ENCODE measurements around the gene ACCSL.

The ACCSL gene

GRCh38 chr11:44065161-44065661 lies 17.4 kb downstream of the ACCSL start:
- no peak for DNase-seq

DNA sequence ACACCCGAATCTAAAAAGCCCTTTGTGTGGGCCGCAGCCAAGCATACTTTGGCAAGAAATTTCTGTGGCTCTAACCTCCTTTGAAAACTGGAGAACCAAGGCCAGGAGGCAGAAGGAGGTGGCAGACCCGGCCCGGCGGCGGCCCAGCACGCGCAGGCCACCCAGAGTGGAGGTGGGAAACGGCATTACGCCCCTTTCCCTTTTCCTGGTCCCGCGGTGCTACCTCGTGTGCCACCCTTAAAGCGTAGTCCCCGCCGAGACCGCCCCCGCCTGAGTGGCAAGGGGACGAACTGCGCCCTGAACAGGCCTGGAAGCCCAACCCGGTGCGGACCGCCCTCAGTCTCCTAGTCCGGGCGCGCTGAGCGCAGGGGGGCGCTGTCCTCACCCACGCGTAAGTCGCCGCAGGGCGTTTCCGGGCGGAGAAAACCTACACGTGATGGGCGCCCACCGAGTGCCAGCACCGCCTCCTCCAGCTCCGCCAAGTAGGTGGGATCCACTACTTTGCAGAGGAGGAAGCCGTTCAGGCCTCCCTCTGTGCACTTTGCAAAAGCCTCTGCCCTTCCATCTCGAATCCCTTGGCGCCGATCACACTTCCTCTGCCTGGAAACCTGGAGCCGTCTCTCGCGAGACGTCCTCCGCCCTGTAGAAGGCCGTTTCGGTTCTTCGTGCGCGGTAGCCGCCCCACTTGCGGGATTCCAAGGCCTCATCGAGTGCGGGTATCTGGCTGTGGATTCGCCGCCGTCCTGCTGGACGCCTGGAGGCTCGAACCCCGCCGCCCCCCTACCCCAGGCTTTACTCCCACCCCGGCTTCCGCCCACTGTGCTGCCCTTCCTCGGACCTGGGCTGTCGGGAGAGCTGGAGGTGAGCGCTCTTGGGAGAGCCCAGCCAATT lies 18.3 kb downstream of the ACCSL start, which contains the start of gene ACCS:
Gene ACCS, plus strand, starts transcription at position 430 of the 891 bp plus-strand sequence. CDS start 1,358 bp downstream, outside the sequence.
- DNase-seq, result peak; percentile 93 to 94

DNA sequence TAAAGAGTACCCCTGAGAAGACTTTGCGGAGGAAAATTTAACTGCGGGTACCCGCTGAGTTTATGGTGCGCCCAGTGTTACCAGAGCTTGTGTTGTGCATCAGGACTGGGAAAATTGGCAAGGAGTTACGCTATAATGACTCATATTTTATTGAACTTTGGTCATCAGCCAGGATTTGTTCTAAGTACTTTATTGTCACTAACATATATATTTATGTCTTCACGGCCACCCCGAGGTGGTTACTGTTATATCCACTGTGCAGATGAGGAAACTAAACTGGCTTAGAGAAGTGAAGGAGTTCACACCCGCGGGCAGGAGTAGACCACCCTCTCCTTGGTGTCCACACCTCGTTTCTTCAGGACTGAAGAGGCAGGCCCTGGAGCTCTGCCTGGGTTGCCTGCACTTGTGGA lies 19.0 kb downstream of the ACCSL start:
- DNase-seq, result peak; percentile 24 to 33

GRCh38 chr11:44067266-44067665 lies 19.5 kb downstream of the ACCSL start:
- DNase-seq, result peak; percentile 34 to 46

GRCh38 chr11:44068180-44068579 lies 20.4 kb downstream of the ACCSL start:
- DNase-seq, result no peak

- no peak for DNase-seq
These were observed 23.4 kb downstream of the ACCSL start for GRCh38 chr11:44071157-44071556.

GRCh38 chr11:44072757-44073658 lies 25.2 kb downstream of the ACCSL start:
- no peak for DNase-seq

GRCh38 chr11:44078794-44079193 lies 31.0 kb downstream of the ACCSL start:
- DNase-seq, result no peak

DNA sequence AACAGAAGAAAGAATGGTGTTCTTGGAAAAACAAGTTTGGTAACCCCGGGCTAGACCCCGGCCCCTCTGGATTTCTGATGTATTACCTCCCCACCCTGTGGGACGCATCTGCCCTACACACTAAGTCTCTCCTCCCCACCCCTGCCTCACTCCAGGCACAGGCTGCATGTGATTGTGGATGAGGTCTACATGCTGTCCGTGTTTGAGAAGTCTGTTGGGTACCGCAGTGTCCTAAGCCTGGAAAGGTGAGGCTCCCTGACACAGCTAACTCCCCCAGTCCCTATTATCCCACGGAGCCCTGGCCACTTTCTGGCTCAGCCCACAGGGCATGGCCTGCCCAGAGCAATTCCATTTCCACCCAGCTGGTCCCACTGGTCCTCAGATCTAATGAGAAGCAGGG lies 31.6 kb downstream of the ACCSL start:
- no peak for DNase-seq

- no peak for DNase-seq
These were observed 33.2 kb downstream of the ACCSL start for GRCh38 chr11:44080951-44081350.

GRCh38 chr11:44082645-44083044 lies 34.9 kb downstream of the ACCSL start:
- no peak for DNase-seq

- no peak for DNase-seq
These were observed 35.7 kb downstream of the ACCSL start for GRCh38 chr11:44083433-44083832.

- DNase-seq, result no peak
These were observed 36.1 kb downstream of the ACCSL start for GRCh38 chr11:44083906-44084305.

- no peak for DNase-seq
These were observed 37.5 kb downstream of the ACCSL start for GRCh38 chr11:44085330-44085729.

GRCh38 chr11:44088377-44088776 lies 40.6 kb downstream of the ACCSL start:
- DNase-seq, result peak; percentile 24 to 53

- DNase-seq, result no peak
These were observed 41.1 kb downstream of the ACCSL start for GRCh38 chr11:44088871-44089270.

DNA sequence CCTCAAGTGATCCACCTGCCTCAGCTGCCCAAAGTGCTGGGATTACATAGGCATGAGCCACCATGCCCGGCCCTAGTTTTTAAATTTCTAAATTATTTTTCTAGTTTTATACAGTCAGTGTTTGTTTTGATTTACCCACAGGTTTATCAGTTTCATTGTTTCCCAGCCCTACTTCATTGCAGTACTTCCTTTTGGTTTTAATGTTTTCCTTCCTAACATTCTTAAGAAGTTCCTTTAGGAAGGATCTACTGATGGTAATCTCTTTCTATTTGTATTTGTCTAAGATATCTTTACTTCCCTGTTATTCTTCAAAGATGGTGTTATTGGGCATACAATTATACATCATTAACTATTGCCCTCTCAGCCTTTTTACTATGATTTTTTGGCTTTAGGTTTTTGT lies 42.8 kb downstream of the ACCSL start:
- no peak for DNase-seq

DNA sequence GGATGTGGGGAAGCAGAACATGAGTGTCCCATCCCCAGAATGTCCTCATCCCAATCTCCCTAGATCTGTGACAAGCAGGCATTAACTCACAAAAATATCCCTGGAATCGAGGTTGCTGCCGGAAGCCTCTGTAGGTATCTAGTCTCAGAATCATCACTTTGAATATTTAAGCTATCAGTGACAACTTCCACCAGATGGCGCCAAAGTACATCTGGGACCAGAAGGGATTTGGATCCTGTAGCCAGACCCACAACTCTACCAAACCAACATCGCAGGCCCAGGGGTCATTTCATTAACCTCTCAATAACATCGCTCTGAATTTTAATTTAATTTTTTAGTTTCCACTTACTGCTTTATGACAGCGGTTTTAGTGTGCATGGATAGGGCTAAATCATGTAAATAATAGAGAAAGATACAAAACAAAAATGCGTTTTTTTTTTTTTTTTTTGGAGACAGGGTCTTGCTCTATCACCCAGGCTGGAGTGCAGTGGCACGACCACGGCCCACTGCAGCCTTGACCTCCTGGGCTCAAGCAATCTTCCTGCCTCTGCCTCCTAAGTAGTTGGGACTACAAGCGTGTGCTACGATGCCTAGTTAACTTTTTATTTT lies 46.6 kb downstream of the ACCSL start:
- peak; percentile 75 to 76 for DNase-seq

DNA sequence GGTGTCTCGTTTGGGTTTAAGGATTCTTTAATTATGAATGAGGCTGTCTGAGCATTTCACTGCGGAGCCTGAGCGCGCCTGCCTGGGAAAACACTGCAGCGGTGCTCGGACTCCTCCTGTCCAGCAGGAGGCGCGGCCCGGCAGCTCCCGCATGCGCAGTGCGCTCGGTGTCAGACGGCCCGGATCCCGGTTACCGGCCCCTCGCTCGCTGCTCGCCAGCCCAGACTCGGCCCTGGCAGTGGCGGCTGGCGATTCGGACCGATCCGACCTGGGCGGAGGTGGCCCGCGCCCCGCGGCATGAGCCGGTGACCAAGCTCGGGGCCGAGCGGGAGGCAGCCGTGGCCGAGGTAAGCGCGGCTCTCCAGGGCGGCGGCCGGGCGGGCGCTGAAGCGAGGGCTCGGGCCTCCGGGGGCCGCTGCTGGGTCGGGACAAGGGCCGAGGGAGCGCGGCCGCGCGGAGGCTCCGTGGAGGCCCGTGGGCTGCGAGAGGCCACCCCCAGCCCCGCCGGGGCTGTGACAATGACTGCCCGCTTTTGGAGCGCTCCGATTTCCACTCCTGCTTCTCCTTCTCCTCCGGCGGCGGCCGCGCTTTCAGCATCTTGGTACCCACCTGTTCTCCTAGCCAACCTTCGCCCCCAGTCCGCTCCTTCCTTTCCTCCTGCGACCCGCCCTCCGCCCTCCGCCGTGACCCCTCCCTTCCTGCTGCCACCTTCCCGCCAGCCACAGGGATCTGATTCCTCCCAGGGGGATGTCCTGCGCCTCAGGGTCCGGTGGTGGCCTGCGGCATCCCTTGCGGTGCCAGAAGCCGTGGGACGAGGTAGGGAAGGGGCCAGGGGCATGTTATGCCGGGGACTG lies 48.0 kb downstream of the ACCSL start, which contains the start of gene EXT2:
Gene EXT2, plus strand, starts transcription at position 173 of the 854 bp plus-strand sequence. CDS start 12,035 bp downstream, outside the sequence.
- DNase-seq, result peak; percentile 74 to 76

- DNase-seq, result no peak
These were observed 48.8 kb downstream of the ACCSL start for GRCh38 chr11:44096360-44097185.

GRCh38 chr11:44097821-44098220 lies 50.0 kb downstream of the ACCSL start:
- DNase-seq, result no peak
